Stimulated activated naive CD8-positive, alpha-beta T cell treated with anti-CD3 and anti-CD28 coated beads, Interleukin-15, amount 100 ng/mL, for 72 hours (primary cell): Measurements from ENCODE around the gene NTM.

Experiments used
- ATAC-seq: fragments of 150-1000 bp; cut with Tn5 transposase; 2 replicates; pipeline ENCODE4 v1.10.0; 2021; ENCODE audit warnings: mild to moderate bottlenecking, moderate library complexity
- DNase-seq, 2 donors: peaks; one replicate each; pipeline ENCODE4 v3.0.0; 2021 to 2022
- H3K27ac Mint-ChIP-seq, 2 donors: one replicate each; pipeline ENCODE4 v1.8.0; 2022; ENCODE audit warnings: mild to moderate bottlenecking in 2 of 2, mixed read lengths in 2 of 2, moderate library complexity in 2 of 2
- H3K27me3 Mint-ChIP-seq: one replicate; pipeline ENCODE4 v1.8.0; 2022; ENCODE audit warnings: mixed read lengths
- H3K4me1 Mint-ChIP-seq: one replicate; pipeline ENCODE4 v1.8.0; 2022; ENCODE audit warnings: mild to moderate bottlenecking, mixed read lengths
- H3K4me3 Mint-ChIP-seq, 2 donors: one replicate each; pipeline ENCODE4 v1.8.0; 2022; ENCODE audit warnings: mild to moderate bottlenecking in 2 of 2, mixed read lengths in 2 of 2, moderate library complexity in 1 of 2
- H3K9me3 Mint-ChIP-seq, 2 donors: one replicate each; pipeline ENCODE4 v1.8.0; 2022; ENCODE audit warnings: mixed read lengths in 2 of 2

The NTM gene

DNA sequence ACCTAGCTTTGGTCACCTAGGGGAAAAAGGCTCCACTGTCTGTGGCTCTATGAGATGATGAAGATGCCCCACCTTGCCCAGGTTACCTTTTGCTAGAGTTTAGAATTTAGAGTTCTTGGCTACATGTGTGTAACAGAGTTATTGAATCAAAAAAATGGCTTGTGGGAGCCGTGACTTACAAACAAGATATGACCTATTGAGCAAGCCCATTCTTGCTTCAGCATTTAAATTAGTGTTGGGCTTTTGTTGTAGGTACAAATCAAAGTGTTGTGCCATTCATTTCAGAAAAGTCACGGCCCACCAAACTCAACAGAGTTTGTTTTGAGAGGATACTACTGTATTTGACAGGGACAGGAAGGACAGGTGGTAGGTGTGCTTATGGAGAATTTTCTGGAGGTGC, 768.8 kb downstream of the NTM start:
- DNase-seq (no peak), ATAC-seq (no peak)
- H3K4me3 Mint-ChIP-seq = no peak overlapping the region
- peaks cover 9% of the 10 kb centered on the region for H3K27me3 Mint-ChIP-seq
- H3K27ac Mint-ChIP-seq = no peak overlapping the region
- no peaks in the 10 kb centered on the region for H3K9me3 Mint-ChIP-seq
- H3K4me1 Mint-ChIP-seq = no peaks in the 10 kb centered on the region

DNA sequence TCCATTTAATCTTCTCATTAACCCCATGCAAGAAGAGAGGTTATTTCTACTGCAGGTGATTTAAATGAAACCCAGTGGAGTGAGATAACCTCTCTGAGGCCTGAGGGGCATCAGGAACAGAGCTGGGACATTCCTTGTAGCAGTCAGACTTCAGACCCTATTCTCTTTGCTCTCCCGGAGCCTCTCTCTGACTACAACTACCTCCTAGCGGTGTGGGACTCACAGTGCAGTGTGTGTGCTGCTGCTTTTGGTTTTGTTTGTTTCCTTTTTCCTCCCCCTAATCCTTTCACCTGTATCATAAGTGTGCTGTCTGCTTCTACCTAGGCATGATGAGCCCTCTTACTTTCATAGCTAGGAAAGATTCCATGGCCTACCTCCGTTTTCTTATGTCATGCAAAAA, 769.6 kb downstream of the NTM start:
- no peaks in the 10 kb centered on the region for H3K9me3 Mint-ChIP-seq
- H3K4me3 Mint-ChIP-seq = no peak overlapping the region
- H3K27ac Mint-ChIP-seq = no peak overlapping the region
- no peak for DNase-seq
- ATAC-seq = no peak
- H3K4me1 Mint-ChIP-seq = no peaks in the 10 kb centered on the region
- H3K27me3 Mint-ChIP-seq = peaks cover 9% of the 10 kb centered on the region

DNA sequence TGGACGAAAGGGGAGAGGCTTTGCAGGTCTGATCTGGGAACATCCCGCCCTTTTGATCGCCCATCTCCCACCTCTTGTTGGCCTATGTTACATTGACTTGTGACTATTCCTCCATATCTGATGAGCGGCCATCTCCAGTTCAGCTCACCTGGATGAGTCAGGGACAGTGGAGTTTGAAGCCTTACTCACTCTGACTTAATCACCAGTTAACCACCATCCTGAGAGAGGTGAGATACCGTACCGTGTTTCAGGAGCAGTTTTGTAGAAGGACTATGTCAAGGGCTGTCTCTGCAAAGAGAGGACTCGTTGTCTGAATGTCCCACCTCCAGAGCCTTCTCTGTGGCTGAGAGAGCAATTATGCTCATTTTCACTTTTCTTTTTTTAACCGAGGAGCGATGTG, 771.7 kb downstream of the NTM start:
- H3K4me3 Mint-ChIP-seq = no peak overlapping the region
- peaks cover 9% of the 10 kb centered on the region for H3K27me3 Mint-ChIP-seq
- ATAC-seq (no peak), DNase-seq (no peak)
- H3K4me1 Mint-ChIP-seq = no peaks in the 10 kb centered on the region
- H3K27ac Mint-ChIP-seq = no peak overlapping the region
- no peaks in the 10 kb centered on the region for H3K9me3 Mint-ChIP-seq

DNA sequence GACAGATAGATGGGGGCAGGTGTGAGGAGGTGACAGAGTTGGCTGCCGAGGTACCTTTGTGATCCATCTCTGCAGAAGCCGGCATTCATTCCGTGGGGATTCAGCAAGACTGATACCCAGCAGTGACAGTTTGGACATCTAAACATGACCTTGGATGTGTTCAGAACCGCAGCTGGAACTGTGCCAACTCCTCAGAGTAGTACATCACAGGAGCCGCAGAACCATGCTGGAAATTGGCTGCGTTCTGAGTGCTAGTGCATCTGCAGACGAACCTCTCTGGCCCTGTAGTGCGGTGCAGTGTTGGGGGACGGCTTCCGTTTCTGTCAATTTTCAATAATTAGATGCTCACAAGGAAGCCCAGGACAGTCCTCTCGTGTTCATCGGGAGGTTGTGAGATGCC, 772.1 kb downstream of the NTM start:
- no peaks in the 10 kb centered on the region for H3K9me3 Mint-ChIP-seq

DNA sequence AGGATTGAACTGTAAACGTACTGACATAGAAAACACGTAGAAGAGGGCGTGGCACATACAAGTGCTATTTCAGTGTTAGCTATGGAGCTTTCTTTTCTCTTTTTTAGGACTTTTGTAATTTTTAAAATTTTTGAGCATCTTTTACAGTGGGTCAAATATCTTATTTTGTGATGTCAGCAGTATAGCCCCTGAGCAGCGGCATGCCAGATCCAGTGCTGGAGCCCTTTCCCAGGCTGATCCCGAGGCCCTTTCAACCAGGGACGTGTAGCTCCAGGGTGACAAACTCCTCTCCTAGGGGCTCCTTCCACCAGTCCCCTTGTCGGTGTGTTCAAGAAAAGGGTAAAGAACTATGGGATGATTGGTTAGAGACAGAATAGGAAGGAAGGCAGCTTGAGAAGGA, 777.0 kb downstream of the NTM start:
- Mint-ChIP-seq H3K9me3 (no peaks in the 10 kb centered on the region), H3K27ac (no peak overlapping the region), H3K4me1 (no peaks in the 10 kb centered on the region), H3K27me3 (no peaks in the 10 kb centered on the region), H3K4me3 (no peak overlapping the region)
- no peak for ATAC-seq
- no peak for DNase-seq

More for the DNA sequence above, 772.1 kb downstream of the NTM start:
- no peak overlapping the region for H3K4me3 Mint-ChIP-seq
- no peak overlapping the region for H3K27ac Mint-ChIP-seq
- DNase-seq (no peak), ATAC-seq (no peak)
- H3K27me3 Mint-ChIP-seq = peaks cover 7% of the 10 kb centered on the region
- H3K4me1 Mint-ChIP-seq = no peaks in the 10 kb centered on the region

DNA sequence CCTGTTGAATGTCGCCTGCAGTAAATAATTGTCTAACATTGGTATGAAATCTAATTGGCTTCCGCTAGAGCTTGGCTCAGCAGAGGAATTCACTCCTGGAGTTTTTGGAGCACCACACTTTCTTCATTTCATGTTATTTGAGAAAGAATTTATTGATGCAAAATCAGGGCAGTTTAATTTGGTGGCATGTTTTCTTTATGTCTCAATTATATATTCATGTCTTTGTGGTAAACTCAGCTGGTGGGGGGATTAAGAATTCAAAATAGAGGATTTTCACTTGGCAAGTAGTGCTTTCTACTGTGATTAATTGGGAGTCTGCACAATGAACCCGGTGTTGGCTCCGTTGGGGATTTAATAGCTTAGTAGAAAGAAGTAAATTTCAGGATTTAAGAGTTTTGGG, 784.4 kb downstream of the NTM start:
- Mint-ChIP-seq H3K27ac (no peak overlapping the region), H3K4me3 (no peak overlapping the region), H3K4me1 (no peaks in the 10 kb centered on the region), H3K27me3 (peaks cover 7% of the 10 kb centered on the region), H3K9me3 (peaks cover 0 to 10% of the 10 kb centered on the region in 2 donors)
- ATAC-seq (no peak), DNase-seq (no peak)

DNA sequence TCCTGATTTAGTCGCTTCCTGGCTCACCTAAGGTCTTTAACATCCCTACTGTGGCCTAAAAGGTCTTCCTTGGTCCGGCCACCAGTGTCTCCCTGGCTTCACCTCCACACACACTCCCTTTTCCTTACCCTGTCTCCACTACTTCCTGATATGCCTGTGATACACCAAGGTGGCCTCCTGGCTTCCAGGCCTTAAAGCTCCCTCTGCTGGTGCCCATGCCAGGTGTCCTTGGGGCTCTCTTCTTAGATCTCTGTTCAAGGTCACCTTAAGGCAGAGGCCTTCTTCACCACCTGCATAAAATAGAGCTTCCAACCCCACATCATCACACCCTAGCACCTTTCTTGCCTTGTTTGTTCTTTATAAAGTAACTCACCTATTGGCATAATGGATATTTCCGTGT, 787.7 kb downstream of the NTM start:
- ATAC-seq (no peak), DNase-seq (no peak)
- no peak overlapping the region for H3K27ac Mint-ChIP-seq
- no peaks in the 10 kb centered on the region for H3K4me1 Mint-ChIP-seq
- H3K9me3 Mint-ChIP-seq = peaks cover 0 to 10% of the 10 kb centered on the region in 2 donors
- peaks cover 7% of the 10 kb centered on the region for H3K27me3 Mint-ChIP-seq
- H3K4me3 Mint-ChIP-seq = no peak overlapping the region

DNA sequence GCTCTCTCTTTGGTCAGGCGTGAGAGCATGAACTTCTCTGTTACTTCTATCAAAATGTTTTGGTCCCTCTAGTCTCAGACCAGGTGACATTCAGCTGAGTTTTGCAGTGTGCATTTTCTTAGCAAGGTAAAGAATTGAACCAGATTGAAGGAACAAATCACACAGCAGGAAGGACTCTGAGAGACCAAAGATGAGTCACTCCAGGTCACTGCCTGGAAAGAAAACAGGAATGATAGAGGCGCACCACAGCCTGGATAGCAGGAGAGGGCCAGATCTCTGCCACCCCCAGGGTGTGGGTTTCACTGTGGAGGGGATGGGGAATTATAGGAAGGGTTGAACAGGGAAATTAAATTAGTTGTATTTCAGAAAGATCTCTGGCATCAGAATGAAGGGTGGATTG, 788.3 kb downstream of the NTM start:
- H3K4me1 Mint-ChIP-seq = no peaks in the 10 kb centered on the region
- DNase-seq (no peak), ATAC-seq (no peak)
- H3K9me3 Mint-ChIP-seq = peaks cover 0 to 10% of the 10 kb centered on the region in 2 donors
- peaks cover 7% of the 10 kb centered on the region for H3K27me3 Mint-ChIP-seq
- H3K27ac Mint-ChIP-seq = no peak overlapping the region
- H3K4me3 Mint-ChIP-seq = no peak overlapping the region

DNA sequence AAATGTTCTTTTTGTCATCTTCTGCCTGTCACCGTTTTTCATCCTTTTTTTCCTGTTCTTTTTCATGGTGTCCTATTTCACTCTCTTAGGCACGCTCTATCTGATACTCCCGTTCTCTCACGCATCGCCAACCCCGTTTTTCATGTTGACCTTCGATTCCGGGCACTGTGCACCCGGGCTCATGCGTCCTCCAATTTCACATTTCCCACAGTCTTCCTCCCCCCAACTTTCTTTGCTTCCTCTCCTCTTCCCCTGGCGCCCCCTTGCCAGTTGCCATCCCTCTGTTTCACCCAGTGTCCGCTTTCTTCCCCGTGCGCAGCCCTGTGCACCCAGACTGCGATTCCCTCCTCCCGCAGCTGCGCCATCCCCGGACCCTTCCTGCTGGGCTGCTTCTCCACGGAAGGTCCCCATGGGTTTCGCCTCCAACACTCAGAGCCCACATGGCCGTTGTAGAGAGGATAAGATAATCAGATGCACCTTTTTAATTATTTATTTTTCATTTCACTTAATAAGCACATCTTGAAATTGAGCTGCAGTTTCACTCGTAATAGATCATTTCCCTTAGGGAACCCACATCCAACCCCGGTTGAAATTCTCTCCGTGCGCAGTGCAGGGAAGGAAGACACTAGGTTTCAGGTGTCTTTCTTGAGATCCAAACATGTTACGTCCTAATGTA, 791.1 kb downstream of the NTM start:
- peaks cover 8 to 22% of the 10 kb centered on the region in 2 donors for H3K9me3 Mint-ChIP-seq
- H3K4me1 Mint-ChIP-seq = no peaks in the 10 kb centered on the region
- peaks cover 7% of the 10 kb centered on the region for H3K27me3 Mint-ChIP-seq
- DNase-seq (no peak), ATAC-seq (no peak)
- no peak overlapping the region for H3K4me3 Mint-ChIP-seq
- no peak overlapping the region for H3K27ac Mint-ChIP-seq

DNA sequence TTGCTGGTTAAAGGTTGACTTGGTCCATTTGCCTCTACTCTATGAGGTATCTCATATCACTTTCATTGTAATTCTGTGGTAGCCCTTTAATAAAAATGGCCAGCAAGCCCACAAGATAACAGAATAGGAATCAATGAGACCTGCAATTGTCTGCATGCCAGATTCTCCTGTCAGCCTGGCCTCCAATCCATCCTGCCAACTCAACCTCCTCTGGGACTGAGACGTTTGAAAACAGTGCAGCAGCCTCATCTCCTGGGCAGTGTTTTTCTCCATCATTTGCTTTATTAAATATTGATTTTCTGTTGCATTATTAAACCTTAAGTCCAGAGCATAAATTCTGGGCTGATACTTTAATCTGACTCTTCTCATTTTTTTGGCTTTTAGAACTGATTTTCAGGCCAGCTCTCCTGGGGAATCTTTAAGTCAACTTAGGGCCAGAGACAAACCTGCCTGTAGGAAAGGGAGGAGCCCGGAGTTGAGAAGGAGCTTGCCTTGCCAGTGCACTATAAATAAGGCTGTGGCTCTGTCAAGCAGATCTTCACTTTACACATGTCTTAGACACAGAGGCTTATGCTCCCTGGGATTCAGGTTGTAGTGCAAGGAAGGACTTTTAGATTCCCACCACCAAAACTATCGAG, 798.0 kb downstream of the NTM start:
- Mint-ChIP-seq H3K9me3 (peaks cover 12 to 31% of the 10 kb centered on the region in 2 donors), H3K27ac (peak overlapping the region in 1 of 2 donors; percentile 47), H3K4me3 (no peak overlapping the region), H3K27me3 (no peaks in the 10 kb centered on the region), H3K4me1 (no peaks in the 10 kb centered on the region)
- ATAC-seq = no peak
- DNase-seq = no peak

DNA sequence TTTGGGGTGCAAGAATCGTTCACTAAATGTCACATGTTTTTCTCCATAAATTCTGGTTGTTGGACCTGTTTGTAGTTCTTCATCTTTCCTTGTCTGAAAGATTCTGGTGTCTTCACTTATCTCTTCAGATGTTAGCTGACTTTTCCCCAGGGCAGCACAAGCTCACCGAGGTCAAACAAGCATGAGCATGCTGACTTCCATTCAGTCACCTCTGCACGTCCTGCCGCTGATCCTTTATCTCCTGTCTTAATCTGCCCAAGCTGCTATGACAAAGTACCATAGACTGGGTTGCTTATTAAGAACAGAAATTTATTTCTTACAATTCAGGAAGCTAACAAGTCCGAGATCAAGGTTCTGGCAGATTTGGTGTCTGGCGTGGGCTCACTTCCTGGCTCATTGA, 800.6 kb downstream of the NTM start:
- Mint-ChIP-seq H3K4me3 (no peak overlapping the region), H3K9me3 (peaks cover 4 to 32% of the 10 kb centered on the region in 2 donors), H3K27me3 (no peaks in the 10 kb centered on the region), H3K27ac (no peak overlapping the region), H3K4me1 (no peaks in the 10 kb centered on the region)
- ATAC-seq (no peak), DNase-seq (no peak)

DNA sequence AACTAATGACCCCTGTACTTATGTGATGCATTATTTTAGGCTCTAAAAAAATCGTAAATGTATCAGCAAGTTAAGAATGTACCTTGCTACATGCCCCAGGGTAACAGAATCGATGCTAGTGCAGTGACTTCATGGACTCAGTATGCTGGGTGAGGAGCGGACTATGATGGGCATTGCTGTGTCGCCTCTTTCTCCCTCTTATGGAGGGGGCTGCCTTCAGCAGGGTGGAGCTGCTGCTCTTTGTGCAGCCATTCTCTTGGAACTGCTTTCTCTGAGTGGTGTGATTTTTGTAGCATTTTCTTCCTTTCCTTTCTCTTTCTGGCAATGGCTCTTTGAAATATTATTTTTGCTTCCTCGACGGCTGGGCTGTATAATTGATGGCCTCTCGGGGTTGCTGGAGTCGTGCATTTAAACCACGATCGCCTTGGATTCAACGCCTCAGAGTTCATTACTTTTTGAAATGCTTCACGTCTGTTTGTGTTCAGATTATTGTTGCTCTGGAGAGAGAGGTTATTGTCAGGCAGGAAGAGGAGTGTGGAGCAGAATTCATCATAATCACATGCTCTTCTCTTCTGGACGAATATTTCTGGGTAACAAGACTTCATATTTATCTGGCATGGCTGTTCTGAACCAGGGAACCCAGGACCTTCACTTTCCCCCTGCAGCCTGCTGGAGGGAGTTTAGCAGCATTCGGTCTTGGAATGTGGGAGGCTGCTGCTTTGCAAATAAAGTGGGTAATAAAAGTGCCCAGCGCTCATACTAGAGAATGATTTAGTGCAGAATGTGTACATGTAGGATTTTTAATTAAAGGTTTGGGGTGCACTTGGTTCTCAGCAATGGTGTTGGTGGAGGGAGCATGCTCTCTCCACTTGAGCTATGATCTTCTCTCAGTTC, 804.2 kb downstream of the NTM start:
- Mint-ChIP-seq H3K9me3 (peaks cover 6 to 25% of the 10 kb centered on the region in 2 donors), H3K27me3 (no peaks in the 10 kb centered on the region), H3K27ac (no peak overlapping the region), H3K4me3 (no peak overlapping the region), H3K4me1 (no peaks in the 10 kb centered on the region)
- no peak for DNase-seq
- no peak for ATAC-seq

DNA sequence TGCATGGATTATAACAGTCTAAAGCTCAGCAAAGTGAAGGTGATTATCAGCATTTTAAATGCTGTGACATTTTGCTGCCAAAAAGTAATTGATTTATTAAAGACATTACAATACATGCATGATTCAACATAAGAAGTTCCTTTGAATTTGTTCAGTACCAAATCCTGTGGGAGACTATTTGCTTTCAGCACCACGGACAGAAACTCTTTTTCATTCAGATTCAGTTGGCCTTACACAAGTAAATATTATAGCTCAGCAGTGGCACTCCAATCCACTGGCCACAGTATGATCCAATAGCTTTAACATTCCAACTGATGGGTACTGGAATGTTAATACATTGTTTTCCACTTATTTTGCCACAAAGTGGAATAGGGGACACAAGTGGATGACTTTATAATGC, 806.7 kb downstream of the NTM start:
- H3K9me3 Mint-ChIP-seq = peaks cover 6 to 13% of the 10 kb centered on the region in 2 donors
- no peak overlapping the region for H3K27ac Mint-ChIP-seq
- H3K4me1 Mint-ChIP-seq = no peaks in the 10 kb centered on the region
- no peaks in the 10 kb centered on the region for H3K27me3 Mint-ChIP-seq
- DNase-seq (no peak), ATAC-seq (no peak)
- no peak overlapping the region for H3K4me3 Mint-ChIP-seq

DNA sequence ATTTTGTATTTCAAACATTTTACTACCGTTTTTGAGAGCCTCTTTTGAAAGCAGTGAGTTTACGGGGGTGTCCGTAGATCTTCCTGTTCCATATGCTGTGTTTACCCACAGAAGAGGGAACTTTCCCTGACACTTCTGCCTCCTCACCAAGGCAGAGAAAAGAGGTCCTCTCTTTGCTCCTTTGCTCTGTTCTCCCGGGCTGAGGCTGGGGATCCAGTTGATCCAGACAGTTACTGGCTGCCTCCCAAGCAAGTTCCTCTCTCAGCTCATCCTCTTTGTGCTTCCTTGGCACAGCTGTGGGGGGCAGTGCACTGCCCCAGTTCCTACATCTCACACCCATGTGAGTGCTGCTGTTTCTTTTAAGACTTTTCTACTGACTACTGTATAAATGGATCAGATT, 813.7 kb downstream of the NTM start:
- ATAC-seq (no peak), DNase-seq (no peak)
- Mint-ChIP-seq H3K27me3 (no peaks in the 10 kb centered on the region), H3K4me3 (no peak overlapping the region), H3K4me1 (no peaks in the 10 kb centered on the region), H3K27ac (no peak overlapping the region), H3K9me3 (peaks cover 4 to 13% of the 10 kb centered on the region in 2 donors)

DNA sequence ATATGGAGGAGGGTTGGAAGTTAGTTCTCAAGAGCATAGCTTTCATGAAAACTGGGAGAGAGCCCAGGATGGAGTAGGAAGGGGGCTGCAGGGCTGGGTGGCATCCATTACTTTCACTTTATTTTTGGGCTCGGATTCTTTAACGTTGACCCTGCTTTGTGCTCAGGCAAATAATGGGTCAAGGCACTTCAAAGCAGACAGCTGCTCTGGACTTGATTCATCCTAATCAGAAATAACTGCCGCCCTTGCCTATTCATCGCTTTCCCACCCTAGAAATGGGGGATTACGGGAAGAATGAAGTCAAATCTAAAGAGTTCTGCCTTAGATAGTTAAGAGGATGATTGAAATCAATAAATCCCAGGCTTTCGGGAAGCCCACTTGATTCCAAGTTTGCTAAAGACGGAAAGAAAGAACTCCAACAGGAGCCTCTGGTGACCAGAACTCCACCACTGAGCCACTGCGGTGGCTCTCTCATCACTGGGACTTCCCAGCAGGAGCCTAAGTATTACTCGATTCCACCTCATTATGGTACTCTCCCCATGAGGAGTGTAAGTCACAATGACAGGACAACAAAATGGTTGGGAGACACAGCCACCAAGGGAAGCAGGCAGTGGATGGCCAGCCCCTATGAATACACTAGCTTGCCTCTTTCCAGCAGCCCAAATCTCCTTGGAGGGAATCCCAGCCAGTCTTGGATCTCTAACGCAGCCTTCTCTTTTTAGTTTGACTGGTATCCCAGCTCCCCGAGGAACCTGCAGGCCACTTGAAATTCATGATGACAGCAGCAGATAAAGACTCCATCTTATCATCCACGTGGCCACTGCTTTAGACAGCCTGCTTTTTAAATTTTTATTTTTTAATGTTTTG, 815.5 kb downstream of the NTM start:
- no peak for ATAC-seq
- Mint-ChIP-seq H3K4me3 (no peak overlapping the region), H3K4me1 (no peaks in the 10 kb centered on the region), H3K27ac (no peak overlapping the region), H3K27me3 (no peaks in the 10 kb centered on the region), H3K9me3 (peaks cover 0 to 26% of the 10 kb centered on the region in 2 donors)
- DNase-seq = no peak
